Adipose tissue (tissue), 3 donors: ENCODE results near the gene XYLT1. TPM values are rescaled to one million over a fixed set of nuclear protein-coding genes. Genes with fewer than 3 reads are reported as not detected.

ENCODE experiments used
- H3K27ac ChIP-seq: one replicate; pipeline ENCODE4 v1.5.1; 2013; ENCODE audit warnings: low read depth, low read length
- WGBS, 3 donors: extraction: QIAGEN DNeasy Blood & Tissue Kit; methylation state at CpG; one replicate each; pipeline ENCODE4 v1.1.7; 2013; 5-methylcytosine and 5-hydroxymethylcytosine counted together
- polyA plus RNA-seq, 3 donors: library from polyadenylated mRNA; stranded (reverse); fragments of 200-250 nt; gene quantifications; one replicate each; pipeline ENCODE4 v1.2.3, GENCODE V29; 2013
- donor health status: healthy with polysubstance abuse.
- donor health status: Bipolar disorder and iron deficiency.
- donor health status: healthy.

XYLT1 gene
- polyA plus RNA-seq, 3 donors: 2.4 to 10.1 (median 5.7) TPM

DNA sequence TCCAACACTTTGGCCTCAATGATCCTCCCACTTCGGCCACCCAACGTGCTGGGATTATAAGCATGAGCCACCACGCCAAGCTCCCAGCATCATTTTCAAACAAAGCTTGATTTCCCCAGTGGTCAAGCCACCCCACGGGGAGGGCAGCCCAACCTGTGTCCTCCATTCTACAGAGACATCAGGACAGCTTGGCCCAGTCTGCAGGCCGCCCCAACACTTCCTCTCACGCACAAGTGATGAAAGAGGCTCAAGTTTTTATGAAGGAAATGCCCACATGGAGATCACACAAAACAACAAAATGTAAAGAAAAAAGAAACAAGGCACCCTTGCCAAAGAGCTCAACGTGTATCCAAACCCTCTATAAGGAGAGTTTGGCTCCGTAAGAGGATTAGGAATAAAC is 112.4 kb downstream of the XYLT1 start:
- no peak overlapping the region for H3K27ac ChIP-seq
- WGBS, 3 donors: 73 to 92% (median 82%) methylated on average over 8 of the region's 8 CpGs

DNA sequence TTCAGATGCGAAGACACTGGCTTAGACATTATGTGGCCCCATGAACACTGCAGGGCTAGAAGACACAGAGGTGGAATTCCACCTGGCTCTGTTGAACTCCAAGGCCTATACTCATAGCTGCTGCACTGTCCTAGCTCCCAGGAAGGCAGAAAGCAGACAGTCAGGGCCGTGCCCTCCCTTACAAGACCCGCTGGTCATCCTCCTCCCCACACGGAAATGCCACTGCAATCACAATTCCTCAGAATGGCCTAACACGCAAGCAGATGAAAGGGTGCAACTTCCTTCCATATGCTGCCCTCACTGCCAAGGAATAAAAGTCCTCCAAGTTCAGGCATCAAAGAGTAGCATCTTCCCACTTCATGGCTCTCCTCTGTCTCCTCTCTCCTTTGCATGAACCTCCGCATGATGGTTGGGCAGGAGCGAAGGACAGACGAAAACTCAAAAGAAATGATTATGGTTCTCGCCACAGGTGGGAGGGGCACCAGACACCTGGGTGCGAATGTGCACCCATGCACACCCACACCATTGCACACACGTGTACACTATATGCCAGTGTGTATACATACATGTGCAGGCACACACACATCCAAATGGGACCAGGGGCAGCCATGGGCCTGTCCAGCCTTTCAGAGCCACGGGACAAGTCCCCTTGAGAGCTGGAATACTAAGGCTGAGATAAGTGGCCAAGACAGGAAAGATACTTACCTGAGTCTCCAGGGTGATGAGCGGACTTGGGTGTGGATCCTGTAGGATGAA is 113.3 kb downstream of the XYLT1 start:
- 81 to 88% (median 83%) methylated on average over 13 of the region's 13 CpGs for WGBS, 3 donors
- no peak overlapping the region for H3K27ac ChIP-seq

DNA sequence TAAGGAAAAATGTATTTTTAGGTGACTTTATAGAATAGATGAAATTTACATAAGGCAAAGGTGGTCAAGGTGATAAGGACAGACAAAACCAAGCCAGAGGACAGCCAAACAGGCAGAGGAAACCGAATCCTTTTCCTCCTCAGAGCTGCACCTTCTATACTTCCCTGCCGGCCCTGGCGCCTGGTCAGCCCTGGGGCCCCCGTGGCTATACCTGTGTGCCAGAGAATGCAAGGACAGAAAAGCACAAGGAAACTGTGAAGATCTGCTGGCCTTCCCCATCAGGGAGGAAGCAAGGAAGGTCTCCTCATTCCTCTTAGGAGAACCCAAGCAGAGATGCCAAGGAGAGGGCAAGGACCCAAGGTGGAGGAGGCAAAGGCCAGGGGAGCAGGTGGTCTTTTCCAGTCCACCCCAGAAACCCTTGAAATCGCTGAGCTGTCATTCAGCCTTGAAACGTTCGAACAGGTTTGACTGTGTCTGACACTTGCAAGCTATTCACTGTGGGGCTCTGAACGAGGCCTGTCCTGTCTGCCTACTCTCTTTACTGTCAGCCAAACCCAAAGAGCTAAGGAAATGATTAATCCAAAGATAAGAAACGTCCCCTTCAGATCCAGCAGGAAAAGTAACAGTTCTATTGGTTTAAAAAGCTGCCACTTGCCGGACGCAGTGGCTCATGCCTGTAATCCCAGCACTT is 114.4 kb downstream of the XYLT1 start:
- no peak overlapping the region for H3K27ac ChIP-seq
- 67 to 85% (median 74%) methylated on average over 11 of the region's 11 CpGs for WGBS, 3 donors

GRCh38 chr16:17354685-17355084 is 116.1 kb downstream of the XYLT1 start:
- H3K27ac ChIP-seq: no peak overlapping the region
- 43 to 67% (median 51%) methylated on average over 4 of the region's 4 CpGs for WGBS, 3 donors

DNA sequence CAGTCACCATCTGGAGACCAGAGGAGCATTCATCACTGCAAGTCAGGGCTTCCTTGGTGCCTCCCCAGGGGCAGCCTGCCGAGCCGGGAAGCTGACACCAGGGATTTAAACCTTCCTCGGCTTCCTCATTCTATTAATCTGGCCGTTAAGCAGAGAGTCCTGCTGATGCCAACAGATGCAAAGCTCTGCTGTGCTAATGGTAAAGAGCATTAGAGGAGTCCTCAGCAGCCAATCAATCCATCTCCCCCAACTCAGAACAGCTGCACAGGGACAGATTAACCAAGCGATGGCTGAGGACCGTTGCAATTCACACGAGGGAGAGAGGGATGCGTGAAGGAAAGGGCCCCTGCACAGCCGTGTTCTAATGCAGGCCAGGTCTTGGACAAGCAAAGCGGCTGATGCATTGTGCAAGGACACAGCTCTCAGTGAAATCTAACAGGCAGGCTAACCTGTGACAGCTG is 116.6 kb downstream of the XYLT1 start:
- H3K27ac ChIP-seq: no peak overlapping the region
- 58 to 63% (median 60%) methylated on average over 10 of the region's 10 CpGs for WGBS, 3 donors

DNA sequence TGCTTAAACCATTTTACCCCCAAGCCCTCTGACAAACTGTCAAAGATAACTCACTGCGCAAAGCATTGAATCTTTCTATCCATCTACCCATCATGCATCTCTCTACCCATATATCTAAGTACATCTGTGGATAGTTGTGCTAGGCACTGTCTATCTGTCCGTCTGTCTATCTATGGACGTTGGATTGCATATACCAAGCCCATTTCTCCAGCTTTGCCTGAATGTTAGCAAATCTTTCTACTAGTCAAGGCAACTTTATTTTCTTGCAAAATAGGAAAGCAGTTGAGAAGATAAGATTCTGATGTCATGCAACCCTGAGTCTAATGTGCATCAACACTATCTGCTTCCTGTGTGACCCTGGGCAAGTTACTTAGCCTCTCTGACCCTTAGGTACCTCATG is 117.2 kb downstream of the XYLT1 start:
- 24 to 53% (median 40%) methylated on average over 3 of the region's 3 CpGs for WGBS, 3 donors
- no peak overlapping the region for H3K27ac ChIP-seq

GRCh38 chr16:17351441-17352035 is 119.2 kb downstream of the XYLT1 start:
- H3K27ac ChIP-seq: no peak overlapping the region
- 70 to 79% (median 79%) methylated on average over 6 of the region's 6 CpGs for WGBS, 3 donors

GRCh38 chr16:17350207-17350606 is 120.6 kb downstream of the XYLT1 start:
- 60 to 90% (median 68%) methylated on average over 4 of the region's 4 CpGs for WGBS, 3 donors
- H3K27ac ChIP-seq: no peak overlapping the region

DNA sequence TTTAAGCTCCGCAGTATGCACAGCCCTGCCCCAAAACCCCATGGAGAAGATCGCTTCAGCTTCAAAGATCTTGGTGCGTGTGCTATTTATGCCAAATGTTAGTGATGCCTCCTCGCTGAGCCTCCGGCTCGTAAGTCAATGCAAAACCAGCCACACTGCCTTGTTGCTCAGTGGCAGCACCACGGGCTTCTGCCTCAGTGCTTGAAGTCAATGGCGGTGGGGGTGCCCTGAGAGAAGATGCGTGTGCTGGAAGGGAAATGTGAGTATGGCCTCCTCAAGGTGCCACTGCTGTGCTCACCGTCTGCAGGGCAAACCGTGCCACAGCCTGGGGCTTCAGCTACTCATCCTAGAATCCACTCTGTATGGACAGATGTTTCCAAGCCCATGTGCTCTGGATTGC is 121.9 kb downstream of the XYLT1 start:
- no peak overlapping the region for H3K27ac ChIP-seq
- WGBS, 3 donors: 94 to 98% (median 98%) methylated on average over 11 of the region's 11 CpGs

- no peak overlapping the region for H3K27ac ChIP-seq
- WGBS, 3 donors: 74 to 94% (median 81%) methylated on average over 11 of the region's 11 CpGs
These were observed 122.5 kb downstream of the XYLT1 start for GRCh38 chr16:17348042-17348783.

GRCh38 chr16:17347624-17348023 is 123.1 kb downstream of the XYLT1 start:
- 79 to 85% (median 80%) methylated on average over 5 of the region's 5 CpGs for WGBS, 3 donors
- no peak overlapping the region for H3K27ac ChIP-seq

DNA sequence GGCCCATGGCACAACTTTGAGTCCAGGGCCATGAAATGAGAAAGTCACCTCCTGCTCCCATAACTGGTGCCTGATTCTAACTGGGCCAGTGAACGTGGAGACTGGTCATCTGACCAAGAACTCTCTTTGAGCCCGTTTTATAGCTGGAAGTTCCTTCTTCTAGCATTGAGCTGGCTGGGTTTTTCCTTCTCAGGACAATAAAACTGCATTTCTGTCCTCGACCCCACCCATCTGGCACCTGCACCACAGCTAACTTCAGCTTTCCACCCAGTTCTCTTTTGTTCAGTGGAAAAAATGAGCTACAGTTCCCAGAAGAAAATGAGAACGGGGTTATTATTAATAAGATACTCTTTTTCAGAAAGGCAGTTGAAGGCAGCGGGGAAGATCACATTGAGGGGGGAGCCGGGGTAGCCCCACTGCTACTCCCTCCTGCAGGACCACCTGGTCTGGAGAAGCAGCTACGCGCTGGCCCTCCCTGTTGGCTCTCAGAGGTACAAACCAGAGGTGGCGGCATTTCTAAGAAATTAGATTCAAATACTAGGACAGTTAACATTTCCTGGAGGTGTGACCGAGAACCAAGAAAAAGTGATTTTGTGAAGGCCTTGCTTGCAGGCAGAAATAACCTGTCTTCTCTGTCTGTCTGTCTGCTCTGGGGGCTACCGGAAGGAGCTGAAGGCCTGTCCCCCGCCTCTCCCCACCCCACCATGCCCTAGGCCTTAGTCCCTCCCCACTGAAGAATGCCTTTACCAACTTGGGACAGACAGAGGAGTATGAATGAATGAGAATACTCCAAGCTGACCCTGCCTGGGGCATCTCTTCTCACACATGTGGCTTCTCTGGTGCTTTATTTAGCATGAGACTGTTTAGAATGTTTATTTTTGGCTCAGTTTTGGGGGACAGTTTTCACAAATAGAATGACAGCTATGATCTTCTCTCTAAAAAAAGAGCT is 123.9 kb downstream of the XYLT1 start:
- 55 to 84% (median 59%) methylated on average over 12 of the region's 12 CpGs for WGBS, 3 donors
- H3K27ac ChIP-seq: no peak overlapping the region

GRCh38 chr16:17345043-17345442 is 125.7 kb downstream of the XYLT1 start:
- 28 to 64% (median 35%) methylated on average over 5 of the region's 5 CpGs for WGBS, 3 donors
- no peak overlapping the region for H3K27ac ChIP-seq

- 31 to 54% (median 38%) methylated on average over 8 of the region's 8 CpGs for WGBS, 3 donors
- H3K27ac ChIP-seq: no peak overlapping the region
These were observed 127.0 kb downstream of the XYLT1 start for GRCh38 chr16:17343728-17344127.

DNA sequence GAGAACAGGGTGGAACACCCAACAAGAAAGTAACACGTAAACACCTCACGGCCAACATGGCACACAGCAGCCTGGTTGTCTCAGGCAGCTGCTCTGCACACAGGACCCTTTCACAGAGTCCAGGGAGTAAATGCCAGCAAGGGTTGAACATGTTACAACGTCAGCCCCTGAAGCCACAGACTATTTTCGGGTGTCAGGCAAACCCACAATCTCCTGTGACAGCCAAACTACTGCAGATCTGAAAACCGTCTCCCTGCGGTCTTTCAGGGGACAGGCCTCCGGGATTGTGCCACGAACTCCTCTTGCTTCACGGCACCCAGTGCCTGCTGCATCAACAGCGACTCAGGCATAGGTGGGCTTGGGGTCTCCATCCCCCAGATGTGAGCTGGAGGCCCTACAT is 127.7 kb downstream of the XYLT1 start:
- WGBS, 3 donors: 61 to 92% (median 75%) methylated on average over 10 of the region's 10 CpGs
- no peak overlapping the region for H3K27ac ChIP-seq

- WGBS, 3 donors: 67 to 98% (median 79%) methylated on average over 2 of the region's 2 CpGs
These were observed 128.7 kb downstream of the XYLT1 start for GRCh38 chr16:17342031-17342430.

DNA sequence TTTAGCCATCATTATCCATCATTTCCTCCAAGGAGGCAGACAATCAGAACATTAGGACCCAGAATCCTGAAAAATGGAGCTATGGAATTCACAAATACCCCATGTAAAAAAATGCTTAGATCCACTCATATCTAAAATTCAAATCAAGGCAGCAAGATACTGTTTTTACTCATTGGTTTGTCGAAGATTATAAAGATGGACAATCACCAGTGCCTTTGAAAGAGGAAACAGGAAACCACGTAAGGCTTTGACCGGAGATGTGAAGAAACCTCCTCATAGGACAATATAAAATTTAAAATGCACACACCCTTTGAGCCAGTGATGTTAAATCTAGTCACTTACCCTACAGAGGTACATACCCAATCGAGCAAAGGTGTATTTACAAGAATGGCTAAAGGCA is 130.0 kb downstream of the XYLT1 start:
- 46 to 88% (median 63%) methylated on average over 4 of the region's 4 CpGs for WGBS, 3 donors
- no peak overlapping the region for H3K27ac ChIP-seq

More at GRCh38 chr16:17342031-17342430, 128.7 kb downstream of the XYLT1 start:
- H3K27ac ChIP-seq: no peak overlapping the region
